HG02870 (cell line): Measurements from ENCODE around the gene ORC4.

Experiments used
- ATAC-seq: cut with Tn5 transposase; IDR thresholded peaks from one replicate; pipeline ENCODE4 v1.9.1; 2021; ENCODE audit warnings: mild to moderate bottlenecking, moderate library complexity; ENCODE audit not compliant: unreplicated experiment

The ORC4 gene

GRCh38 chr2:148020111-148021058 is at the start of gene ORC4:
Gene ORC4, minus strand, starts transcription at chr2:148020737. Its CDS starts 44,779 bp downstream, at chr2:147975958.
- peak; percentile 73 for ATAC-seq

- no peak for ATAC-seq
These were observed 47.3 kb upstream of the ORC4 start for GRCh38 chr2:148067801-148068200.

- ATAC-seq = no peak
These were observed 45.4 kb upstream of the ORC4 start for GRCh38 chr2:148065936-148066335.

GRCh38 chr2:148063633-148064032 is 43.1 kb upstream of the ORC4 start:
- no peak for ATAC-seq

- no peak for ATAC-seq
These were observed 38.1 kb upstream of the ORC4 start for GRCh38 chr2:148058641-148059040.

- ATAC-seq = no peak
These were observed 32.1 kb upstream of the ORC4 start for GRCh38 chr2:148052687-148053086.

GRCh38 chr2:148049284-148049683 is 28.7 kb upstream of the ORC4 start:
- ATAC-seq = no peak

- ATAC-seq = peak; percentile 59
These were observed 28.1 kb upstream of the ORC4 start for GRCh38 chr2:148048475-148049221.

- ATAC-seq = no peak
These were observed 26.3 kb upstream of the ORC4 start for GRCh38 chr2:148046802-148047201.

GRCh38 chr2:148044322-148044721 is 23.8 kb upstream of the ORC4 start:
- no peak for ATAC-seq

- peak; percentile 97 for ATAC-seq
These were observed 21.7 kb upstream of the ORC4 start for GRCh38 chr2:148042219-148042618.

- no peak for ATAC-seq
These were observed 19.2 kb upstream of the ORC4 start for GRCh38 chr2:148039783-148040182.

GRCh38 chr2:148032215-148032614 is 11.7 kb upstream of the ORC4 start:
- ATAC-seq = no peak

GRCh38 chr2:148031152-148031551 is 10.6 kb upstream of the ORC4 start:
- no peak for ATAC-seq

- no peak for ATAC-seq
These were observed 8.2 kb upstream of the ORC4 start for GRCh38 chr2:148028781-148029180.

GRCh38 chr2:148027822-148028221 is 7.3 kb upstream of the ORC4 start:
- ATAC-seq = no peak

- ATAC-seq = no peak
These were observed 6.0 kb upstream of the ORC4 start for GRCh38 chr2:148026573-148026972.

- ATAC-seq = peak; percentile 23
These were observed 3.3 kb upstream of the ORC4 start for GRCh38 chr2:148023861-148024260.

- ATAC-seq = no peak
These were observed 2.3 kb upstream of the ORC4 start for GRCh38 chr2:148022882-148023281.

- ATAC-seq = no peak
These were observed 1.8 kb upstream of the ORC4 start for GRCh38 chr2:148022351-148022750.

GRCh38 chr2:148021886-148022285 is 1.3 kb upstream of the ORC4 start:
- ATAC-seq = no peak
